Breast epithelium (tissue), 4 donors: ENCODE data around the gene TNS3. TPM values are rescaled to one million over a fixed set of nuclear protein-coding genes. Genes with fewer than 3 reads are reported as not detected.

ENCODE experiments used
- DNase-seq, 2 donors: peaks; one replicate each; pipeline ENCODE4 v3.0.0-alpha.2; 2019; ENCODE audit warnings: low spot score in 2 of 2
- H3K27ac ChIP-seq, 2 donors: fragments of 200-600 bp; sonication (generic) in 1 of 2; one replicate each; pipeline ENCODE4 v1.5.1; 2016 to 2019; ENCODE audit warnings: mild to moderate bottlenecking in 1 of 2
- H3K27me3 ChIP-seq, 2 donors: fragments of 200-600 bp; sonication (generic) in 1 of 2; one replicate each; pipeline versions ENCODE4 v1.5.1 to v1.6.0; 2017 to 2019; ENCODE audit warnings: control low read depth in 1 of 2, mild to moderate bottlenecking in 1 of 2
- H3K36me3 ChIP-seq: fragments of 200-600 bp; one replicate; pipeline ENCODE4 v1.5.1; 2019
- H3K4me1 ChIP-seq, 2 donors: fragments of 200-600 bp; sonication (generic); one replicate each; pipeline ENCODE4 v1.5.1; 2016 to 2019; ENCODE audit warnings: control low read depth in 1 of 2
- H3K4me3 ChIP-seq, 3 donors: fragments of 200-600 bp; sonication (generic); 1 replicate in 2 of 3; 2 replicates in 1 of 3; pipeline ENCODE4 v1.5.1; 2016 to 2019; ENCODE audit warnings: mild to moderate bottlenecking in 3 of 3, moderate library complexity in 2 of 3
- H3K9me3 ChIP-seq, 2 donors: fragments of 200-600 bp; sonication (generic) in 1 of 2; one replicate each; pipeline ENCODE4 v1.5.1; 2016 to 2019; ENCODE audit warnings: control low read depth in 1 of 2
- POLR2A ChIP-seq: fragments of 450-650 bp; IDR thresholded peaks from one replicate; pipeline ENCODE4 v1.6.1; 2016; ENCODE audit warnings: antibody characterized with exemption, mild to moderate bottlenecking, moderate library complexity
- POLR2AphosphoS5 ChIP-seq, 3 donors: sonication (generic); formaldehyde crosslinking; IDR thresholded peaks; one replicate each; pipeline ENCODE4 v1.6.1; 2017; ENCODE audit warnings: antibody characterized with exemption in 3 of 3
- intact Hi-C: fragments of 100-400 bp; cut with DNase I; formaldehyde crosslinking; loops from one replicate; pipeline ENCODE4 v1.15.1; 2023; ENCODE audit warnings: low total_unique reads
- total RNA-seq, 3 donors: library from RNA; depleted of rRNA; stranded (reverse); fragments of >200 nt; gene quantifications; one replicate each; pipeline ENCODE4 v1.1.0, GENCODE V29; 2016
- TF ChIP-seq, protein P1 (sequence below), 3 donors: fragments of 450-650 bp; IDR thresholded peaks; one replicate each; pipeline ENCODE4 v1.5.1; 2016 to 2017; ENCODE audit warnings: antibody characterized with exemption in 3 of 3, mild to moderate bottlenecking in 3 of 3, moderate library complexity in 3 of 3

TNS3 gene
- total RNA-seq, 3 donors from 2014 or later = 41.0 to 78.1 (median 56.2) TPM

DNA sequence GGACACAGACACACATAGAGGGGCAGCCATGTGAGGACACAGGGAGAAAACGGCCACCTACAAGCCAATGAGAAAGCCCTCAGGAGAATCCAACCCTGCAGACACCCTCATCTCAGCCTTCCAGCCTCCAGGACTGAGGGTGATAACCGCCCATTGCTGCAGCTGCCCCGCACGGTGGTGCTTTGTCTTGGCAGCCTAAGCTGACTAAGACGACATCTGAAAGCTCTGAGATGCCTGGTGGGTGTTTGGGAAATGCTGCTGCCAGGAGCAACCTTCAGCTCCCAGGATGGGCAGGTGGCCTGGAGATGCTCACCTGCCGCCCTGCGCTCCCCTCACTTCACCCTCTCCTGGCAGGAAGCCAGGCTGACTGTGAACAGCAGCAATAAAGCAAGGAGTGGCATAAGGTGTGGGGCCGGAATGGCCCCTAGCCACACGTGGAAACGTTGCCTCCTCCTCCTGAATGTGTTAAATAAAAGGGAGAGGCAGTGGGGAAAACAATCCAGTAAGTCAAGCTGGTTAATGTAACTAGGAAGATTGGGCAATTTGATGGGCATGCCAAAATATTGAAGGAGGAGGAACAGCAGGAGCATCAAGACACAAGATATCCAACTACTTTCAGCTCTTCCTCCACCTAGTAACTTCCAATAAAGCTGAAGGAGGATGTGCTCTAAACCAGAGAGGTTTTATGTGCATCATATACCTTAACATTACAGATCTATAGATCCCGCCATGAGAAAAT, 121.5 kb downstream of the TNS3 start:
- no peaks in the 10 kb centered on the region for H3K9me3 ChIP-seq
- H3K27ac ChIP-seq = no peak overlapping the region
- H3K36me3 ChIP-seq = no peaks in the 10 kb centered on the region
- no peak for DNase-seq
- no peak overlapping the region for H3K4me3 ChIP-seq
- intact Hi-C loops = loop anchor here (1.0 kb wide), 1 partner anchor 121 kb away; no protein-coding TSS in a partner anchor
- peaks cover 0 to 11% of the 10 kb centered on the region in 2 donors for H3K4me1 ChIP-seq
- TF ChIP-seq POLR2A = no peak
- no peak for TF ChIP-seq POLR2AphosphoS5 (IDR thresholded peaks at IDR 0.05)
- TF ChIP-seq, protein P1, sequence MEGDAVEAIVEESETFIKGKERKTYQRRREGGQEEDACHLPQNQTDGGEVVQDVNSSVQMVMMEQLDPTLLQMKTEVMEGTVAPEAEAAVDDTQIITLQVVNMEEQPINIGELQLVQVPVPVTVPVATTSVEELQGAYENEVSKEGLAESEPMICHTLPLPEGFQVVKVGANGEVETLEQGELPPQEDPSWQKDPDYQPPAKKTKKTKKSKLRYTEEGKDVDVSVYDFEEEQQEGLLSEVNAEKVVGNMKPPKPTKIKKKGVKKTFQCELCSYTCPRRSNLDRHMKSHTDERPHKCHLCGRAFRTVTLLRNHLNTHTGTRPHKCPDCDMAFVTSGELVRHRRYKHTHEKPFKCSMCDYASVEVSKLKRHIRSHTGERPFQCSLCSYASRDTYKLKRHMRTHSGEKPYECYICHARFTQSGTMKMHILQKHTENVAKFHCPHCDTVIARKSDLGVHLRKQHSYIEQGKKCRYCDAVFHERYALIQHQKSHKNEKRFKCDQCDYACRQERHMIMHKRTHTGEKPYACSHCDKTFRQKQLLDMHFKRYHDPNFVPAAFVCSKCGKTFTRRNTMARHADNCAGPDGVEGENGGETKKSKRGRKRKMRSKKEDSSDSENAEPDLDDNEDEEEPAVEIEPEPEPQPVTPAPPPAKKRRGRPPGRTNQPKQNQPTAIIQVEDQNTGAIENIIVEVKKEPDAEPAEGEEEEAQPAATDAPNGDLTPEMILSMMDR (IDR thresholded peaks at IDR 0.05) = no peak
- H3K27me3 ChIP-seq = no peaks in the 10 kb centered on the region

DNA sequence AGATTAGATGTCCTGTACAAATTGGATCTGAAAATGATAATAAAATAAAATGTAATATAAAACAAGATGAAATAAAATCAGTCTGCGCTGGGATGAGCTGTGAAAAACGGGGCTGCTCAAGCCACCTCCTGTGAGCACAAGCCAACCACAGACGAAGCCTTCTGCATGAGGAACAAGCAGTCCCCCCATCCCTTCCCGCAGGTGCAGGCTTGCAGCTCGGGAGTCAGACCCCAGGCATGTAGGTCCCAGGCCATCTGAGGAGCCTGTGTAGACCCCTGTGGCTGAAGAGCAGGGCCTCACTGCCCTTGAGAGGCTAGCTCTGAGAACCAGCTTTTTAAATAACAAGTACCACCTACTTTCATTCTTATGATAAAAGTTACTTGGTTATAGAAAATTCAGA, 123.4 kb downstream of the TNS3 start:
- intact Hi-C loops = no loop called here
- H3K9me3 ChIP-seq = no peaks in the 10 kb centered on the region
- peaks cover 0 to 11% of the 10 kb centered on the region in 2 donors for H3K4me1 ChIP-seq
- H3K36me3 ChIP-seq = no peaks in the 10 kb centered on the region
- no peak overlapping the region for H3K27ac ChIP-seq
- DNase-seq = no peak
- H3K27me3 ChIP-seq = no peaks in the 10 kb centered on the region
- H3K4me3 ChIP-seq = no peak overlapping the region
- TF ChIP-seq, protein P1 (IDR thresholded peaks at IDR 0.05) = no peak
- TF ChIP-seq POLR2AphosphoS5 (IDR thresholded peaks at IDR 0.05) = no peak
- TF ChIP-seq POLR2A = no peak

DNA sequence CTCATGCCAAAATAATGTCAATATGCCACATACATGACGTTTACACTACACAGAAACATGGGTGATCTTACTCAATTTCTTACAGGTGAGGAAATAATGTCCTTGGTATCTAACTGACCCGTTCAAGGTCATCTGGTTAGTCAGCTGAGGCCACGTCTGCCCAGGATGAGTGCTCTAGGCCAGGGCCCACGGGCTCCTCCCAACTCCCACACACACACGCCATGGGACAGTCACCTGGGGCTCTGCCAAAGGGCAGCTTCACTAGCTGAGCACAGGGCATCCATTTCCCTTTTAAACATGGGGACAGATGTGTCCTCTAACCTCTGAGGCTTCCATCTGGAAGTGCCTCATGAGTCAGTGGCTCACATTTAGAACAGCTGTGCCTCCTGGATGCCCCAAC, 123.9 kb downstream of the TNS3 start:
- intact Hi-C loops = no loop called here
- Histone ChIP-seq H3K9me3 (no peaks in the 10 kb centered on the region), H3K27ac (no peak overlapping the region), H3K27me3 (no peaks in the 10 kb centered on the region), H3K36me3 (no peaks in the 10 kb centered on the region), H3K4me3 (no peak overlapping the region), H3K4me1 (peaks cover 0 to 11% of the 10 kb centered on the region in 2 donors)
- TF ChIP-seq POLR2A (no peak), POLR2AphosphoS5 (IDR thresholded peaks at IDR 0.05) (no peak)
- TF ChIP-seq, protein P1 (IDR thresholded peaks at IDR 0.05) = no peak
- DNase-seq = no peak

DNA sequence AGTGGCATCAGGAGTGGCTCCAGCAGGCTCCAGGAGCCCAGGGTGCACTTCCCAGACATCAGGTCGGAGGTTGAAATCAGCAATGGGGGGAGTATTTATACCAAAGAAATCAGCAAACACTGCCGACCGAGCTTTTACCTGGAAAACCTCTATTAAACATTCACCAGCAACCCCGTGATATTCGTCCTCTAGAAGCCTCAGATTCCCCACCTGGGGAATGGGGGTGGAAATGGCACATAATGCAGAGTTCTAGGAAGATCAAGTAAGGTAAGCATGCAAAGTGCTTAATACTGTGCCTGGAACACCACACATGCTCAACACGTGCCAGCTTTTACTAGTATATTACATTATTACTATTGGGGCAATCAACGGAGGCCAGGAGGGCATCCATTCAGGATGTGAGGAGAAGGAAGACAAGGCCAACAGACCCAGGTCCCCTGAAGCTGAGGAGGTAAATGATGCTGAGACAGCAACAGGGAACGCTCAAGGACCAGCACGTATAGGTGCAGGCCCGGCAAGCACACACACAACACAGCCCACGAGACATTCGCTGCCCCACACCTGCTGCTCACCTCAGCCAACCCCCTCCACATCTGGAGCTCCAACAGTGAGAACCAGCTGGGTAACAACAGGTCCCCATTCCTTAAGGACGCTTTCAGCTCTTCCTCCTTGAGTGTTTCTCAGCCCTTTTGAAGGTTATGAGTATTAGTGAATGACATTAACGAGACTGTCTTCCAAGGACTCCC, 125.5 kb downstream of the TNS3 start:
- peaks cover 0 to 13% of the 10 kb centered on the region in 2 donors for H3K4me1 ChIP-seq
- DNase-seq = no peak
- no peaks in the 10 kb centered on the region for H3K36me3 ChIP-seq
- H3K27ac ChIP-seq = no peak overlapping the region
- H3K9me3 ChIP-seq = no peaks in the 10 kb centered on the region
- TF ChIP-seq POLR2A (no peak), POLR2AphosphoS5 (IDR thresholded peaks at IDR 0.05) (no peak)
- TF ChIP-seq, protein P1 (IDR thresholded peaks at IDR 0.05) = no peak
- no peak overlapping the region for H3K4me3 ChIP-seq
- intact Hi-C loops = no loop called here
- no peaks in the 10 kb centered on the region for H3K27me3 ChIP-seq

DNA sequence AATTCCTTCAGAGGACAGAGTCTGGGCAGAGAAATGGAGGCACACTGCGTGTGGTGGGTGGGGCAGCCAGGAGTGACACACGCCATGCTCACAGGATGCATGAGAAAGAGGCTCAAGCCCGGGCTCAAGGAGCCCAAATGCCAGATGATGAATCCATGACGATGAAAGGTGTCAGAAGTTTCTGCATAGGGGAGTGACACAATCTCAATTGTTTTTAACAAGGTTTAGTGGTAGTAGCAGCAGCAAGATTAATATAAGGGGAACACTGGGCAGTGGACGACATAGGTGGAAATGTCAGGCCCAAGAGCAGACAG, 126.1 kb downstream of the TNS3 start:
- Histone ChIP-seq H3K9me3 (no peaks in the 10 kb centered on the region), H3K4me3 (no peak overlapping the region), H3K4me1 (peaks cover 0 to 7% of the 10 kb centered on the region in 2 donors), H3K36me3 (no peaks in the 10 kb centered on the region), H3K27me3 (no peaks in the 10 kb centered on the region), H3K27ac (no peak overlapping the region)
- DNase-seq = no peak
- TF ChIP-seq POLR2A (no peak), POLR2AphosphoS5 (IDR thresholded peaks at IDR 0.05) (no peak)
- TF ChIP-seq, protein P1 (IDR thresholded peaks at IDR 0.05) = no peak
- intact Hi-C loops = no loop called here
